GM23248 (cell line): ENCODE results near the gene HYKK.
"Not testable (repeated sequence)": the region's sequence is repeated elsewhere in the genome, so short reads cannot be mapped to it uniquely, and the experiment has no call there.

Experiments
- EZH2 ChIP-seq: fragments of 200-600 bp; sonication (generic); IDR thresholded peaks from 2 replicates; pipeline ENCODE4 v1.6.1; 2018; ENCODE audit warnings: antibody characterized with exemption, mild to moderate bottlenecking; ENCODE audit not compliant: insufficient read depth, poor library complexity, severe bottlenecking
- EZH2phosphoT487 ChIP-seq: fragments of 200-600 bp; sonication (generic); IDR thresholded peaks from 2 replicates; pipeline ENCODE4 v1.6.1; 2018; ENCODE audit warnings: antibody characterized with exemption, moderate library complexity, mild to moderate bottlenecking, low read depth; ENCODE audit not compliant: insufficient read depth

GRCh38 chr15:78560201-78560600, 52.8 kb downstream of the HYKK start:
- not testable (repeated sequence) for TF ChIP-seq EZH2, EZH2phosphoT487
